ENCODE measurements around the gene PSAP. TPM values are rescaled to one million over a fixed set of nuclear protein-coding genes. Genes with fewer than 3 reads are reported as not detected.
A peak's percentile ranks its signal among the peaks of the same experiment; 100 is the strongest.
"Not testable (repeated sequence)": the region's sequence is repeated elsewhere in the genome, so short reads cannot be mapped to it uniquely, and the experiment has no call there.

Gene PSAP
- total RNA-seq, 1 donor from 2014 or later, result 487 TPM

DNA sequence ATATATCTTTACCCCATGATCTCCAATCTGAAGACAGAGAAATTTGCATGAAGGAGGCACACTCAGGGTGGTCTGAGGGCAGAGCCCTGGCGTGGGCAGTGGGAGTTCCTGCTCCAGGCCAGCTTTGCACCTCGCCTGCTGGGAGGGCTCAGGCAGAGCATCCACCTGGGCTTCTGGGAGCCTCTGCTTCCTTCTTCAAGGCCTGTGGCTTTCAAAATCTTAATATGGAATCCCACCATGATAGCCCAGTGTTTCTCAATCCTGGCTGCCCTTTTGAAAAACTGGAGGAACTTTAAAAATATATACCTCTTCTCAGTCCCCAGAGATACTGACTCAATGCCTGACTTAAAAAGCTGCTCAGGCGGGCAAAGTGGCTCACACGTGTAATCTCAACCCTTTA, 36.7 kb upstream of the PSAP start:
- Mint-ChIP-seq H3K27me3 (peaks cover 9% of the 10 kb centered on the region), H3K9me3 (no peaks in the 10 kb centered on the region), H3K4me1 (ENCODE audit: unreplicated experiment) (peaks cover 15% of the 10 kb centered on the region), H3K27ac (no peak overlapping the region), H3K4me3 (peak overlapping the region; percentile 90), H3K36me3 (no peaks in the 10 kb centered on the region)
- TF ChIP-seq, protein P1, sequence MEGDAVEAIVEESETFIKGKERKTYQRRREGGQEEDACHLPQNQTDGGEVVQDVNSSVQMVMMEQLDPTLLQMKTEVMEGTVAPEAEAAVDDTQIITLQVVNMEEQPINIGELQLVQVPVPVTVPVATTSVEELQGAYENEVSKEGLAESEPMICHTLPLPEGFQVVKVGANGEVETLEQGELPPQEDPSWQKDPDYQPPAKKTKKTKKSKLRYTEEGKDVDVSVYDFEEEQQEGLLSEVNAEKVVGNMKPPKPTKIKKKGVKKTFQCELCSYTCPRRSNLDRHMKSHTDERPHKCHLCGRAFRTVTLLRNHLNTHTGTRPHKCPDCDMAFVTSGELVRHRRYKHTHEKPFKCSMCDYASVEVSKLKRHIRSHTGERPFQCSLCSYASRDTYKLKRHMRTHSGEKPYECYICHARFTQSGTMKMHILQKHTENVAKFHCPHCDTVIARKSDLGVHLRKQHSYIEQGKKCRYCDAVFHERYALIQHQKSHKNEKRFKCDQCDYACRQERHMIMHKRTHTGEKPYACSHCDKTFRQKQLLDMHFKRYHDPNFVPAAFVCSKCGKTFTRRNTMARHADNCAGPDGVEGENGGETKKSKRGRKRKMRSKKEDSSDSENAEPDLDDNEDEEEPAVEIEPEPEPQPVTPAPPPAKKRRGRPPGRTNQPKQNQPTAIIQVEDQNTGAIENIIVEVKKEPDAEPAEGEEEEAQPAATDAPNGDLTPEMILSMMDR (conservative IDR thresholded peaks at IDR 0.05), result no peak
- DNase-seq (ENCODE audit: extremely low spot score, unreplicated experiment), result no peak

DNA sequence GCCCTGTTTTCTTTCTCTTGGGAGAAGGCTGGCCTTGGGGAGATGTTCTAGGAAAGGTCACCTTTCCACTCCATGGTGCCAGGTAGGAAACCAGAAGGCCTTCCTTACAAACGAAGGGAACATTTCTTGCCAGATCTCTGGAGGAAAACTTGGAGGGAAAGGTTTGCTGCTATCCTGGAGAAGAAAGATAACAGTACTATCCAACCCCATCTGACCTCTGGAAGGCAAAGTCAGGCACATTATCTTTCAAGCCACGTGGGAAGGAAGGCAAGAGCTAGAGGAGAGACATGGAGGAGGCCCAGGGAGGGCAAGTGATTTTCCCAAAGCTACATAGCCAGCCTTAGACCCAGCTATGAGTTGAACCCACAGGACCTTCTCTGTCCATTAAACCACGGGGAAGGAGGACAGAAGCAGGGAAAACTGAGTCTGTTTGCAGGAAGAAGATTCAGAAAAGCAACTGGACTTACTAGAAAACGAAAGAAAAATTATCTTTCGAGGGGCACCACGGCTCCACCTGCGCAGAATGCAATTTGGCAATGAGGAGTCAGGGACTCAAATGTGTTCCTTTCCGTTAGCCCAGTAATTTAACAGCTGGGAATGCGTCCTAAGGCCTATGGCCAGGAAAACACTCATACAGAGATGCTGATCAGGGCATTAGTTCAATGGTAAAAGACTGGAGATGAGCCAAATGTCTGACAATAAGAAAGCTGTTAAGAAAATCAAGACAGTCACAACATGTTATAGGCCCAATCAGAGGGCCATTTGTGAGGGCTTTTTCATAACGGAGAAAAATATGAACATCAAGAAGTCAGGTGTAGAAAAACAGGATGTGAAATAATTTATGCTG, 32.0 kb upstream of the PSAP start:
- Mint-ChIP-seq H3K27me3 (no peaks in the 10 kb centered on the region), H3K9me3 (no peaks in the 10 kb centered on the region), H3K4me3 (no peak overlapping the region), H3K4me1 (ENCODE audit: unreplicated experiment) (peaks cover 11% of the 10 kb centered on the region), H3K27ac (no peak overlapping the region), H3K36me3 (no peaks in the 10 kb centered on the region)
- DNase-seq (ENCODE audit: extremely low spot score, unreplicated experiment), result no peak
- TF ChIP-seq, protein P1 (conservative IDR thresholded peaks at IDR 0.05), result no peak

DNA sequence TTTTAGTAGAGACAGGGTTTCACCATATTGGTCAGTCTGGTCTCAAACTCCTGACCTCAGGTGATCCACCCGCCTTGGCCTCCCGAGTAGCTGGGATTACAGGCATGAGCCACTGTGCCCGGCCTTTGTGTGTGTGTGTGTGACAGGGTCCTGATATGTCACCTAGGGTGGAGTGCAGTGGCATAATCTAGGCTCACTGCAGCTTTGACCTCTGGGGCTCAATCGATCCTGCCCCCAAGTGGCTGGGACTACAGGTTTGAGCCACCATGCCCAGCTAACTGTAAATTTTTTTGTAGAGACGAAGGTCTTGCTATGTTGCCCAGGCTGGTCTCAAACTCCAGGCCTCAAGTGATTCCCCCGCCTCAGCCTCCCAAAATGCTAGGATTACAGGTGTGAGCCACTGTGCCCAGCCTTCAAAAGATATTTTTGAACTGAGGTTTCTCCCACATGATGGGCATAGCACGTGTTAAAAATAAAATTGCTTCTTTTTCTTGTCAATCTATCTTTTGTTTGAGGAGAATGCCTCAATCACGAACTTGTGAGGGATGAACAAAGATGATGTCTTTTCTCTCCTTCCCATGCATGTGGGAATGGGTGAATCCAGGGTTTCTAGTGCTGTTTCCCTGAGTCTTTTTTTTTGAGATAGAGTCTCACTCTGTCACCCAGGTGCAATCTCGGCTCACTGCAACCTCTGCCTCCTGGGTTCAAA, 30.8 kb upstream of the PSAP start:
- no peaks in the 10 kb centered on the region for H3K36me3 Mint-ChIP-seq
- peaks cover 11% of the 10 kb centered on the region for H3K4me1 Mint-ChIP-seq (ENCODE audit: unreplicated experiment)
- no peaks in the 10 kb centered on the region for H3K9me3 Mint-ChIP-seq
- DNase-seq (ENCODE audit: extremely low spot score, unreplicated experiment), result no peak
- TF ChIP-seq, protein P1 (conservative IDR thresholded peaks at IDR 0.05), result no peak
- no peak overlapping the region for H3K27ac Mint-ChIP-seq
- no peaks in the 10 kb centered on the region for H3K27me3 Mint-ChIP-seq
- H3K4me3 Mint-ChIP-seq, result no peak overlapping the region

DNA sequence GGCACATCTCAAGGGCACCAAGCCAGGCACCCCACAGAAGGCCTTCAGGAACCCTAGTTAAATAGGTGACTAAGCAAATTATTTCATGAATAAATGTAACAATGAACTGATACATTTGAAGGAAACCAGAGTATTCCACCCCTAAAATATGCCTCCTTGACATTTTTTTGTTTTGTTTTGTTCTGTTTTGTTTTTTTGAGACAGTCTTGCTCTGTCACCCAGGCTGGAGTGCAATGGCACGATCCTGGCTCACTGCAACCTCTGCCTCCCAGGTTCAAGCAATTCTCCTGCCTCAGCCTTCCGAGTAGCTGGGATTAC, 30.2 kb upstream of the PSAP start:
- H3K27ac Mint-ChIP-seq, result not testable (repeated sequence)

DNA sequence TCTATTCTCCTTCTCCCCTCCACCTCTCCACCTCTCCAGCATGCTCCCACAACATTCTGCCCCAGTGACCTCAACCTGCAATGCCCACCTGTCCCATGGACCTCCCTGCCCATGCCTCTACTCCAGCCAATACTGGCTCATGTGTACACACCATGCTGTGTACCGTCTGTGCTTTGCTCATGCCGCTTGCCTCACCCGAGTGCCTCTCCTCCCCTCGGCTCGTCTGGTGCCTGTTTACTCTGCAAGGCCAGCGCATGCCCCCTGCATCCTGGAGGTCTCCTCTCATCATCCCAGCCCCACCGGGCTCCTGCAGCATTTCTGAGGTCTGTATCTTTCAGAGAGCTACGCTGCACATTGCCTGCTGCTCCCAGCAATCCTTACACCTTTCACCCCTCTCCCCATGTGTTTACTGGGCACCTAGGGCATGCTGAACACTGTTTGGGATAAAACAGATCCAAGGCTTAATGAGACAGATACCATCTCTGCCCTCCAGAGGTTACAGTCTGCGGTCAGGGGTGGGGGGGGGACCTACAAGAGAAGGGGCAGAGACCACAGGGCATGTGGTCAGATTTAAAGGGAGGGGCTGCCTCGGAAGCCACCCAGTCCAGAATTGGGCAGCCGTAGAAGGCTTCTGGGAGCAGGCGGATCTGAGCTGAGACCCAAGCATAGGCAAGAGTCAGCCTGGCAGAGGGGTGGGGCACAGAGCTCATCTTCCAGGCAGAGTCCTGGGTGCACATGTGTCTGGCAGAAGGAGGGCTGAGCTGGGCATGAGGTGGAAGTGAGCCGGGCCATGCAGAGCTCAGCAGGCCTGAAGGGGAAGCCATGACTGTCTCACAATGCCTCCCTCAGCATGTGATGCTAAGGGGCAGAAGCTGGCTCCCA, 29.6 kb upstream of the PSAP start:
- no peak overlapping the region for H3K4me3 Mint-ChIP-seq
- DNase-seq (ENCODE audit: extremely low spot score, unreplicated experiment), result no peak
- H3K9me3 Mint-ChIP-seq, result no peaks in the 10 kb centered on the region
- H3K27ac Mint-ChIP-seq, result no peak overlapping the region
- H3K27me3 Mint-ChIP-seq, result no peaks in the 10 kb centered on the region
- TF ChIP-seq, protein P1 (conservative IDR thresholded peaks at IDR 0.05), result no peak
- no peaks in the 10 kb centered on the region for H3K36me3 Mint-ChIP-seq
- peaks cover 9% of the 10 kb centered on the region for H3K4me1 Mint-ChIP-seq (ENCODE audit: unreplicated experiment)

More for the DNA sequence above, 30.2 kb upstream of the PSAP start:
- not testable (repeated sequence) for H3K27me3 Mint-ChIP-seq; H3K4me1 Mint-ChIP-seq (ENCODE audit: unreplicated experiment); H3K4me3 Mint-ChIP-seq; H3K9me3 Mint-ChIP-seq; H3K36me3 Mint-ChIP-seq; DNase-seq (ENCODE audit: extremely low spot score, unreplicated experiment)
